WTC11 (cell line): ENCODE data around the gene AGBL4. TPM values are rescaled to one million over a fixed set of nuclear protein-coding genes. Genes with fewer than 3 reads are reported as not detected.

Experiments used
- ATAC-seq: fragments of 200-7000 bp; cut with Tn5 transposase; 2 replicates; pipeline ENCODE4 v1.10.0; 2021; ENCODE audit warnings: mild to moderate bottlenecking, moderate library complexity
- CTCF ChIA-PET: fragments of 300-600 bp; sonication (Branson Sonifier 250); formaldehyde crosslinking; loops from one replicate; lab custom pipeline; 2021; ENCODE audit warnings: antibody characterized with exemption; lab: Charles Lee
- POLR2A ChIA-PET: fragments of 350-600 bp; sonication (Branson Sonifier 250); formaldehyde crosslinking; loops from one replicate; lab custom pipeline; 2021; ENCODE audit warnings: antibody characterized with exemption; lab: Charles Lee
- DNase-seq: peaks from one replicate; pipeline ENCODE4 v3.0.0; 2021; ENCODE audit warnings: low spot score
- H3K27ac Mint-ChIP-seq: 2 replicates; pipeline ENCODE4 v1.8.0; 2021; ENCODE audit warnings: mixed read lengths
- H3K27me3 Mint-ChIP-seq: 2 replicates; pipeline ENCODE4 v1.8.0; 2021; ENCODE audit warnings: low read depth, mild to moderate bottlenecking, moderate library complexity, mixed read lengths
- H3K36me3 Mint-ChIP-seq: 2 replicates; pipeline ENCODE4 v1.8.0; 2021; ENCODE audit warnings: mixed read lengths
- H3K4me1 Mint-ChIP-seq: 2 replicates; pipeline ENCODE4 v1.8.0; 2022; ENCODE audit warnings: mixed read lengths
- H3K4me3 Mint-ChIP-seq: 2 replicates; pipeline ENCODE4 v1.8.0; 2021; ENCODE audit warnings: mild to moderate bottlenecking, moderate library complexity, mixed read lengths
- H3K9me3 Mint-ChIP-seq: 2 replicates; pipeline ENCODE4 v1.8.0; 2021; ENCODE audit warnings: mixed read lengths
- ATF1 ChIP-seq: sonication (generic); formaldehyde crosslinking; IDR thresholded peaks from 2 replicates; pipeline ENCODE4 v1.8.1; 2023; ENCODE audit warnings: mild to moderate bottlenecking, moderate library complexity, missing genetic modification reagents
- CBFB ChIP-seq: sonication (generic); formaldehyde crosslinking; IDR thresholded peaks from 2 replicates; pipeline ENCODE4 v1.8.1; 2022; ENCODE audit warnings: mild to moderate bottlenecking, low read depth, missing genetic modification reagents
- ESRRA ChIP-seq: sonication (generic); formaldehyde crosslinking; IDR thresholded peaks from 2 replicates; pipeline ENCODE4 v1.8.1; 2022; ENCODE audit warnings: mild to moderate bottlenecking, missing genetic modification reagents, borderline replicate concordance
- GRHL2 ChIP-seq: fragments of 250-450 bp; sonication (Bioruptor Pico); IDR thresholded peaks from 2 replicates; pipeline ENCODE4 v1.8.0; 2022; ENCODE audit warnings: mild to moderate bottlenecking, moderate library complexity; ENCODE audit not compliant: insufficient replicate concordance, severe bottlenecking
- IRF2 ChIP-seq: sonication (generic); formaldehyde crosslinking; IDR thresholded peaks from 2 replicates; pipeline ENCODE4 v1.8.0; 2022; ENCODE audit warnings: low read depth, missing genetic modification reagents, borderline replicate concordance
- JAZF1 ChIP-seq: fragments of 250-450 bp; sonication (Bioruptor Pico); IDR thresholded peaks from 2 replicates; pipeline ENCODE4 v1.9.0; 2021; ENCODE audit warnings: moderate library complexity, mild to moderate bottlenecking, inconsistent platforms
- NFE2L1 ChIP-seq: sonication (generic); formaldehyde crosslinking; IDR thresholded peaks from 2 replicates; pipeline ENCODE4 v1.8.1; 2023; ENCODE audit warnings: missing genetic modification reagents
- NR2C2 ChIP-seq: sonication (generic); formaldehyde crosslinking; IDR thresholded peaks from 2 replicates; pipeline ENCODE4 v1.8.0; 2022; ENCODE audit warnings: mild to moderate bottlenecking, missing genetic modification reagents
- RELA ChIP-seq: sonication (generic); formaldehyde crosslinking; IDR thresholded peaks from 2 replicates; pipeline ENCODE4 v1.8.1; 2022; ENCODE audit warnings: missing genetic modification reagents, mild to moderate bottlenecking, borderline replicate concordance
- SMAD3 ChIP-seq: sonication (generic); formaldehyde crosslinking; IDR thresholded peaks from 2 replicates; pipeline ENCODE4 v1.8.0; 2022; ENCODE audit warnings: missing genetic modification reagents, mild to moderate bottlenecking, borderline replicate concordance
- SOX15 ChIP-seq: fragments of 250-450 bp; sonication (Bioruptor Pico); IDR thresholded peaks from 2 replicates; pipeline ENCODE4 v1.9.0; 2021; ENCODE audit warnings: mild to moderate bottlenecking
- ZNF219 ChIP-seq: sonication (generic); formaldehyde crosslinking; IDR thresholded peaks from 2 replicates; pipeline ENCODE4 v1.8.0; 2023; ENCODE audit warnings: missing genetic modification reagents, mild to moderate bottlenecking, borderline replicate concordance
- total RNA-seq: library from RNA; stranded (reverse); gene quantifications from 3 replicates; pipeline ENCODE4 v1.2.3, GENCODE V29; 2021
- TF ChIP-seq, protein P1 (sequence below): fragments of 250-450 bp; sonication (Bioruptor Pico); IDR thresholded peaks from 2 replicates; pipeline ENCODE4 v1.9.0; 2021; ENCODE audit warnings: mild to moderate bottlenecking
- TF ChIP-seq, protein P2 (sequence below): fragments of 250-450 bp; sonication (Bioruptor Pico); IDR thresholded peaks from 2 replicates; pipeline ENCODE4 v1.8.0; 2021; ENCODE audit warnings: mild to moderate bottlenecking
- TF ChIP-seq, protein P3 (sequence below): sonication (generic); formaldehyde crosslinking; IDR thresholded peaks from 2 replicates; pipeline ENCODE4 v1.8.0; 2022; ENCODE audit warnings: mild to moderate bottlenecking, missing genetic modification reagents
- TF ChIP-seq, protein P4 (sequence below): sonication (generic); formaldehyde crosslinking; IDR thresholded peaks from 2 replicates; pipeline ENCODE4 v1.8.1; 2023; ENCODE audit warnings: mild to moderate bottlenecking, missing genetic modification reagents, moderate library complexity
- TF ChIP-seq, protein P5 (sequence below): sonication (generic); formaldehyde crosslinking; conservative IDR thresholded peaks from 2 replicates; pipeline ENCODE4 v1.8.1; 2023; ENCODE audit warnings: mild to moderate bottlenecking, low read depth, missing genetic modification reagents, moderate library complexity
- TF ChIP-seq, protein P6 (sequence below): sonication (generic); formaldehyde crosslinking; IDR thresholded peaks from 2 replicates; pipeline ENCODE4 v1.8.1; 2023; ENCODE audit warnings: mild to moderate bottlenecking, missing genetic modification reagents
- TF ChIP-seq, protein P7 (sequence below): sonication (generic); formaldehyde crosslinking; IDR thresholded peaks from 2 replicates; pipeline ENCODE4 v1.8.1; 2022; ENCODE audit warnings: missing genetic modification reagents, borderline replicate concordance
- TF ChIP-seq, protein P8 (sequence below): sonication (generic); formaldehyde crosslinking; IDR thresholded peaks from 2 replicates; pipeline ENCODE4 v1.8.0; 2022; ENCODE audit warnings: mild to moderate bottlenecking, missing genetic modification reagents

AGBL4 gene
- total RNA-seq, 1 experiment from 2014 or later: 0.87 TPM

DNA sequence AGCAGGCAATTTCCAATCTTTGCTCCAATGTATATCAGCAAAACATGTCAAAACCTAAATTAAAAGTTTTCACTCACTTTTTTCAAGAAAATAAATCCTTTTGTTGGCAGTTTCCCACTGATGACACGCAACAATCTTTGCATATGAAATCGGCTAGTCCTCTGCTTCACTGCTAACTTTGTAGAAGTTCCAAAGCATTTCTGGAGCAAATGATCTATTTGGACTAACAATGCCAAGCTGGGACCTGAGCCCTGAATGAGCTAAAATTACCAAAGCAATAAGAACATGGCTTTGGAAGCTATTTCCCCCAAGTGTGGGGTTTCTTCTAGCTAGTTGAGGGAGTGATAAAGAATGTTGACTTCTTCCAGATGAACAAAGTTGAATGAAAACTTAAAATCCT, 1252.2 kb downstream of the AGBL4 start (continued):
- no peak for TF ChIP-seq JAZF1 (CRISPR knock-in tag)

DNA sequence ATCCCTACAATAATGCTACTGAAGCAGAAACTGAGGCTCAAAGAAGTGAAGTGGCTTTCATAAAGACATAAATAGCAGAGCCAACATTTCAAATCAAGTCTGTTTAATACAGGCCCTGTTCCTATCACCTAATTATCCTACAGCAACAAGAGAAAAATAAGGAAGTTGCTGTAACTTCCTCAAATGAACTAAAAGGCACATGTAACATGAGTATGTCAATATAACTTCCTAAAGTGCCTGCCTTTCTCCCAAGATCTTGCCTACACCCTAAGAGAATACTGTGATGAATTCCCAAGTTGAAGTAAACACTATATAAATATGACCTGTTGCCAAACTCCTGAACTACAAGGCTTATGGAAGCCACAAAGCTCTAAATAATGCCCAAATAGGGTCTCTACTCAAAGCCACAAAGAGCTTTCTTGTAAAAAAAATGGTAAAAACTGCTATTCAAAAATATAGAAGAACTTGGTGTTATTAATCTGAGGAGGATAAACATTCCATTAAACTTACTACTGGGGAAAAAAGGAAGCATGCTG, 1255.7 kb downstream of the AGBL4 start:
- POLR2A ChIA-PET: no interaction called here
- H3K4me3 Mint-ChIP-seq: no peak overlapping the region
- no peak for ATAC-seq
- no peak overlapping the region for H3K27ac Mint-ChIP-seq
- no peaks in the 10 kb centered on the region for H3K4me1 Mint-ChIP-seq
- H3K27me3 Mint-ChIP-seq: no peaks in the 10 kb centered on the region
- H3K9me3 Mint-ChIP-seq: no peaks in the 10 kb centered on the region
- no peaks in the 10 kb centered on the region for H3K36me3 Mint-ChIP-seq
- CTCF ChIA-PET: no interaction called here
- TF ChIP-seq, protein P1, sequence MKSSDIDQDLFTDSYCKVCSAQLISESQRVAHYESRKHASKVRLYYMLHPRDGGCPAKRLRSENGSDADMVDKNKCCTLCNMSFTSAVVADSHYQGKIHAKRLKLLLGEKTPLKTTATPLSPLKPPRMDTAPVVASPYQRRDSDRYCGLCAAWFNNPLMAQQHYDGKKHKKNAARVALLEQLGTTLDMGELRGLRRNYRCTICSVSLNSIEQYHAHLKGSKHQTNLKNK: no peak
- TF ChIP-seq SOX15 (no peak), ATF1 (CRISPR knock-in tag) (no peak), IRF2 (CRISPR knock-in tag) (no peak), RELA (no peak), ESRRA (CRISPR knock-in tag) (no peak), NR2C2 (no peak), NFE2L1 (no peak)
- TF ChIP-seq, protein P2, sequence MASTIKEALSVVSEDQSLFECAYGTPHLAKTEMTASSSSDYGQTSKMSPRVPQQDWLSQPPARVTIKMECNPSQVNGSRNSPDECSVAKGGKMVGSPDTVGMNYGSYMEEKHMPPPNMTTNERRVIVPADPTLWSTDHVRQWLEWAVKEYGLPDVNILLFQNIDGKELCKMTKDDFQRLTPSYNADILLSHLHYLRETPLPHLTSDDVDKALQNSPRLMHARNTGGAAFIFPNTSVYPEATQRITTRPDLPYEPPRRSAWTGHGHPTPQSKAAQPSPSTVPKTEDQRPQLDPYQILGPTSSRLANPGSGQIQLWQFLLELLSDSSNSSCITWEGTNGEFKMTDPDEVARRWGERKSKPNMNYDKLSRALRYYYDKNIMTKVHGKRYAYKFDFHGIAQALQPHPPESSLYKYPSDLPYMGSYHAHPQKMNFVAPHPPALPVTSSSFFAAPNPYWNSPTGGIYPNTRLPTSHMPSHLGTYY (CRISPR knock-in tag): no peak
- TF ChIP-seq, protein P3, sequence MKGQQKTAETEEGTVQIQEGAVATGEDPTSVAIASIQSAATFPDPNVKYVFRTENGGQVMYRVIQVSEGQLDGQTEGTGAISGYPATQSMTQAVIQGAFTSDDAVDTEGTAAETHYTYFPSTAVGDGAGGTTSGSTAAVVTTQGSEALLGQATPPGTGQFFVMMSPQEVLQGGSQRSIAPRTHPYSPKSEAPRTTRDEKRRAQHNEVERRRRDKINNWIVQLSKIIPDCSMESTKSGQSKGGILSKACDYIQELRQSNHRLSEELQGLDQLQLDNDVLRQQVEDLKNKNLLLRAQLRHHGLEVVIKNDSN (CRISPR knock-in tag): no peak
- TF ChIP-seq, protein P4, sequence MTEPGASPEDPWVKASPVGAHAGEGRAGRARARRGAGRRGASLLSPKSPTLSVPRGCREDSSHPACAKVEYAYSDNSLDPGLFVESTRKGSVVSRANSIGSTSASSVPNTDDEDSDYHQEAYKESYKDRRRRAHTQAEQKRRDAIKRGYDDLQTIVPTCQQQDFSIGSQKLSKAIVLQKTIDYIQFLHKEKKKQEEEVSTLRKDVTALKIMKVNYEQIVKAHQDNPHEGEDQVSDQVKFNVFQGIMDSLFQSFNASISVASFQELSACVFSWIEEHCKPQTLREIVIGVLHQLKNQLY: no peak
- no peak for DNase-seq

DNA sequence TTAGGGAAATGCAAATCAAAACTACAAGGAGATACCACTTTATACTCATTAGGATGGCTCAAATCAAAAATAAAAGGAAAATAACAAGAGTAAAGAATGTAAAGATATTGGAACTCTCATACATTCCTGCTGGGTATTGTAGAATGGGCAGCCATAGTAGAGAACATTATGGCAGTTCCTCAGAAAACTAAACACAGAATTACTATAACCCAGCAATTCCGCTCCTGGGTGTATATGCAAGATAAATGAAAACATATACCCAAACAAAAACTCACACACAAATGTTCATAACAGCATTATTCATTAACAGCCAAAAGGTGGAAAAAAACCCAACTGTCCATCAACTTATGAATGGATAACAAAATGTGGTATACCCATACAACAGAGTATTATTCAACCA, 1258.4 kb downstream of the AGBL4 start:
- Mint-ChIP-seq H3K36me3 (peaks cover 11% of the 10 kb centered on the region), H3K4me1 (peaks cover 4% of the 10 kb centered on the region), H3K27ac (no peak overlapping the region), H3K27me3 (no peaks in the 10 kb centered on the region), H3K4me3 (no peak overlapping the region), H3K9me3 (no peaks in the 10 kb centered on the region)
- ChIA-PET POLR2A (no interaction called here), CTCF (interaction anchor here (1.2 kb wide), 1 partner anchor 52 kb away, joined by 5 read pairs; no protein-coding TSS in a partner anchor)
- DNase-seq (no peak), ATAC-seq (no peak)
- TF ChIP-seq CBFB (CRISPR knock-in tag) (no peak), SMAD3 (CRISPR knock-in tag) (no peak), ZNF219 (CRISPR knock-in tag) (no peak), GRHL2 (no peak)
- TF ChIP-seq, protein P5, sequence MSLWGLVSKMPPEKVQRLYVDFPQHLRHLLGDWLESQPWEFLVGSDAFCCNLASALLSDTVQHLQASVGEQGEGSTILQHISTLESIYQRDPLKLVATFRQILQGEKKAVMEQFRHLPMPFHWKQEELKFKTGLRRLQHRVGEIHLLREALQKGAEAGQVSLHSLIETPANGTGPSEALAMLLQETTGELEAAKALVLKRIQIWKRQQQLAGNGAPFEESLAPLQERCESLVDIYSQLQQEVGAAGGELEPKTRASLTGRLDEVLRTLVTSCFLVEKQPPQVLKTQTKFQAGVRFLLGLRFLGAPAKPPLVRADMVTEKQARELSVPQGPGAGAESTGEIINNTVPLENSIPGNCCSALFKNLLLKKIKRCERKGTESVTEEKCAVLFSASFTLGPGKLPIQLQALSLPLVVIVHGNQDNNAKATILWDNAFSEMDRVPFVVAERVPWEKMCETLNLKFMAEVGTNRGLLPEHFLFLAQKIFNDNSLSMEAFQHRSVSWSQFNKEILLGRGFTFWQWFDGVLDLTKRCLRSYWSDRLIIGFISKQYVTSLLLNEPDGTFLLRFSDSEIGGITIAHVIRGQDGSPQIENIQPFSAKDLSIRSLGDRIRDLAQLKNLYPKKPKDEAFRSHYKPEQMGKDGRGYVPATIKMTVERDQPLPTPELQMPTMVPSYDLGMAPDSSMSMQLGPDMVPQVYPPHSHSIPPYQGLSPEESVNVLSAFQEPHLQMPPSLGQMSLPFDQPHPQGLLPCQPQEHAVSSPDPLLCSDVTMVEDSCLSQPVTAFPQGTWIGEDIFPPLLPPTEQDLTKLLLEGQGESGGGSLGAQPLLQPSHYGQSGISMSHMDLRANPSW (CRISPR knock-in tag): no peak
- TF ChIP-seq, protein P6, sequence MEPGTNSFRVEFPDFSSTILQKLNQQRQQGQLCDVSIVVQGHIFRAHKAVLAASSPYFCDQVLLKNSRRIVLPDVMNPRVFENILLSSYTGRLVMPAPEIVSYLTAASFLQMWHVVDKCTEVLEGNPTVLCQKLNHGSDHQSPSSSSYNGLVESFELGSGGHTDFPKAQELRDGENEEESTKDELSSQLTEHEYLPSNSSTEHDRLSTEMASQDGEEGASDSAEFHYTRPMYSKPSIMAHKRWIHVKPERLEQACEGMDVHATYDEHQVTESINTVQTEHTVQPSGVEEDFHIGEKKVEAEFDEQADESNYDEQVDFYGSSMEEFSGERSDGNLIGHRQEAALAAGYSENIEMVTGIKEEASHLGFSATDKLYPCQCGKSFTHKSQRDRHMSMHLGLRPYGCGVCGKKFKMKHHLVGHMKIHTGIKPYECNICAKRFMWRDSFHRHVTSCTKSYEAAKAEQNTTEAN (CRISPR knock-in tag): no peak
- TF ChIP-seq, protein P7, sequence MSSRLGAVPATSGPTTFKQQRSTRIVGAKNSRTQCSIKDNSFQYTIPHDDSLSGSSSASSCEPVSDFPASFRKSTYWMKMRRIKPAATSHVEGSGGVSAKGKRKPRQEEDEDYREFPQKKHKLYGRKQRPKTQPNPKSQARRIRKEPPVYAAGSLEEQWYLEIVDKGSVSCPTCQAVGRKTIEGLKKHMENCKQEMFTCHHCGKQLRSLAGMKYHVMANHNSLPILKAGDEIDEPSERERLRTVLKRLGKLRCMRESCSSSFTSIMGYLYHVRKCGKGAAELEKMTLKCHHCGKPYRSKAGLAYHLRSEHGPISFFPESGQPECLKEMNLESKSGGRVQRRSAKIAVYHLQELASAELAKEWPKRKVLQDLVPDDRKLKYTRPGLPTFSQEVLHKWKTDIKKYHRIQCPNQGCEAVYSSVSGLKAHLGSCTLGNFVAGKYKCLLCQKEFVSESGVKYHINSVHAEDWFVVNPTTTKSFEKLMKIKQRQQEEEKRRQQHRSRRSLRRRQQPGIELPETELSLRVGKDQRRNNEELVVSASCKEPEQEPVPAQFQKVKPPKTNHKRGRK (CRISPR knock-in tag): no peak
- TF ChIP-seq, protein P8, sequence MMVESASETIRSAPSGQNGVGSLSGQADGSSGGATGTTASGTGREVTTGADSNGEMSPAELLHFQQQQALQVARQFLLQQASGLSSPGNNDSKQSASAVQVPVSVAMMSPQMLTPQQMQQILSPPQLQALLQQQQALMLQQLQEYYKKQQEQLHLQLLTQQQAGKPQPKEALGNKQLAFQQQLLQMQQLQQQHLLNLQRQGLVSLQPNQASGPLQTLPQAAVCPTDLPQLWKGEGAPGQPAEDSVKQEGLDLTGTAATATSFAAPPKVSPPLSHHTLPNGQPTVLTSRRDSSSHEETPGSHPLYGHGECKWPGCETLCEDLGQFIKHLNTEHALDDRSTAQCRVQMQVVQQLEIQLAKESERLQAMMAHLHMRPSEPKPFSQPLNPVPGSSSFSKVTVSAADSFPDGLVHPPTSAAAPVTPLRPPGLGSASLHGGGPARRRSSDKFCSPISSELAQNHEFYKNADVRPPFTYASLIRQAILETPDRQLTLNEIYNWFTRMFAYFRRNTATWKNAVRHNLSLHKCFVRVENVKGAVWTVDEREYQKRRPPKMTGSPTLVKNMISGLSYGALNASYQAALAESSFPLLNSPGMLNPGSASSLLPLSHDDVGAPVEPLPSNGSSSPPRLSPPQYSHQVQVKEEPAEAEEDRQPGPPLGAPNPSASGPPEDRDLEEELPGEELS (CRISPR knock-in tag): no peak
